Stomach (tissue), 4 donors: ENCODE results near the gene SEC61G.

Experiments
- CTCF ChIP-seq, 7 experiments: fragments of 450-650 bp in 4 of 7; fragments of 200-600 bp in 3 of 7; sonication (generic) in 3 of 7; IDR thresholded peaks; one replicate each; pipeline ENCODE4 v1.5.1; 2016 to 2019; ENCODE audit warnings: antibody characterized with exemption in 7 of 7, control low read depth in 2 of 7, mild to moderate bottlenecking in 1 of 7
- POLR2A ChIP-seq, 4 donors: fragments of 450-650 bp; IDR thresholded peaks; one replicate each; pipeline ENCODE4 v1.6.1; 2016; ENCODE audit warnings: antibody characterized with exemption in 4 of 4, control low read depth in 2 of 4, mild to moderate bottlenecking in 1 of 4, moderate library complexity in 1 of 4

GRCh38 chr7:54802841-54803240, 43.8 kb upstream of the SEC61G start:
- no peak for TF ChIP-seq CTCF (IDR thresholded peaks at IDR 0.05)
- TF ChIP-seq POLR2A (IDR thresholded peaks at IDR 0.05): no peak
